Coronary artery (tissue), 2 donors: ENCODE measurements around the gene DVL1.

Source experiments
- DNase-seq: peaks from one replicate; pipeline ENCODE4 v3.0.0-alpha.2; 2017; ENCODE audit warnings: low spot score
- H3K27ac ChIP-seq, 2 donors: fragments of 200-600 bp; sonication (generic); one replicate each; pipeline ENCODE4 v1.5.1; 2016 to 2019
- H3K4me3 ChIP-seq: fragments of 200-600 bp; sonication (generic); 2 replicates; pipeline ENCODE4 v1.5.1; 2016; ENCODE audit warnings: mild to moderate bottlenecking, moderate library complexity
- TF ChIP-seq, protein P1 (sequence below): fragments of 200-600 bp; sonication (generic); IDR thresholded peaks from one replicate; pipeline ENCODE4 v1.5.1; 2019; ENCODE audit warnings: antibody characterized with exemption

The DVL1 gene

DNA sequence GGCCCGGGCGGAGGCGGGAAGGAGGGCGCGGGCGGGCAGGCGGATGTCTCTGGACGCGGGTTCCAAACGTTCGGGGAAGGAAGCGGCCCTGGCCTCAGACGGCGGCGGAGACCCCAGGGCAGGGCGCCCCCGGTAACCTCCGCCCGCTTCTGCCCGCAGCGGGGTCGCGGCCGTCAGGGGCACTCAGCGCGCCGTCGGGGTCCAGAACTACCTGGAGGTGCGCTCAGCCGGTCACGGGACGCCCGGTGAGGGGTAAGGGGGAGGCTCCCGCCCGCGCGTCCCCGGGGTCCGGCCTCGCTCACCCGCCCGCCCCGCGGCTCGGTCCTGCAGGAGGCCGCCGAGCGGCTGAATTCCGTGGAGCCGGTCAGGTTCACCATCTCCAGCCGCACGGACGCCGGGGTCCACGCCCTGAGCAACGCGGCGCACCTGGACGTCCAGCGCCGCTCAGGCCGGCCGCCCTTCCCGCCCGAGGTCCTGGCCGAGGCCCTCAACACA is 40.4 kb downstream of the DVL1 start:
- DNase-seq = no peak
- Histone ChIP-seq H3K27ac (peak overlapping the region; percentile 89 to 98), H3K4me3 (peak overlapping the region; percentile 81)
- TF ChIP-seq, protein P1, sequence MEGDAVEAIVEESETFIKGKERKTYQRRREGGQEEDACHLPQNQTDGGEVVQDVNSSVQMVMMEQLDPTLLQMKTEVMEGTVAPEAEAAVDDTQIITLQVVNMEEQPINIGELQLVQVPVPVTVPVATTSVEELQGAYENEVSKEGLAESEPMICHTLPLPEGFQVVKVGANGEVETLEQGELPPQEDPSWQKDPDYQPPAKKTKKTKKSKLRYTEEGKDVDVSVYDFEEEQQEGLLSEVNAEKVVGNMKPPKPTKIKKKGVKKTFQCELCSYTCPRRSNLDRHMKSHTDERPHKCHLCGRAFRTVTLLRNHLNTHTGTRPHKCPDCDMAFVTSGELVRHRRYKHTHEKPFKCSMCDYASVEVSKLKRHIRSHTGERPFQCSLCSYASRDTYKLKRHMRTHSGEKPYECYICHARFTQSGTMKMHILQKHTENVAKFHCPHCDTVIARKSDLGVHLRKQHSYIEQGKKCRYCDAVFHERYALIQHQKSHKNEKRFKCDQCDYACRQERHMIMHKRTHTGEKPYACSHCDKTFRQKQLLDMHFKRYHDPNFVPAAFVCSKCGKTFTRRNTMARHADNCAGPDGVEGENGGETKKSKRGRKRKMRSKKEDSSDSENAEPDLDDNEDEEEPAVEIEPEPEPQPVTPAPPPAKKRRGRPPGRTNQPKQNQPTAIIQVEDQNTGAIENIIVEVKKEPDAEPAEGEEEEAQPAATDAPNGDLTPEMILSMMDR = no peak

DNA sequence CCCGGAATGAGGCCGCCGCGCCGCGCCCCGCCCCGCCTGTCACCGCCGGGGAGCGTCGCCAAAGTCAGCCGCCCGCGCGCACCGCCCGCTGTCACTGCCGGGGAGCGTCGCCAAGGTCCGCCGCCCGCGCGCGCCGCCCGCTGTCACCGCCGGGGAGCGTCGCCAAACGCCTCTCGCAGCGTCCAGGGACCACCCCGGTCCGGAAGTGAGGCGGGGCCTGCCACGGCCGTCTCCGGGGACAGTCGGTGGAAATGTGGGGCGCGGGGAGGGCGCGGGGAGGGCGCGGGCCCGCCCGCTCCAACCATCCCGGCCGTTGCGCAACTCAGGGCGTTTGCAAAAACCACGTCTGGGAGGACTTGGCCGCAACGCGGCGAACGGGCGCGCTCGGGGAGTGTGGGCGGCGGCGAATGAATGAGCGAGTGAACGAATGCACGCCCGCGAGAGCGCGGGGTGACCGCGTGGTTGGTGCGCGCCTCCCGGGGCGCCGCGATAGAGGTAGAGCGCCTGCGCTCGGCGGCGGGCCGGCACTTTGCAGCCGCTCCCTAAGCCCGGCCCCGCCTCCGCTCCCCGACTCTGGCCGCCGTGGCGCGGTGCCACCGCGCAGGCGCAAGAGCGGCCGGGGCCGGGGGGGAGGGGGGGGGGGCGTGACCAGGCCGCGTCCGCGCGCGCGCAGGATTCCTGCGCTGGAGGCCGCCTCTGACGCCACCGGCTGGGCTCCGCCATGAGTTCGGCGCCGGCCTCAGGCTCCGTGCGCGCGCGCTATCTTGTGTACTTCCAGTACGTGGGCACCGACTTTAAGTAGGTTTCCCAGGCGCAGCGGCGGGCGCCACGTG is 41.1 kb downstream of the DVL1 start, which contains the start of the genes ACAP3 and PUSL1:
Gene ACAP3, minus strand, starts transcription at position 8 of the 833 bp plus-strand sequence. CDS start 115 bp downstream, outside the sequence.
Gene PUSL1, plus strand, starts transcription at position 675 of the 833 bp plus-strand sequence. Its CDS starts 47 bp downstream, at position 722.
- peak; percentile 96 for DNase-seq
- peak within 1 kb of the TSS; percentile 89 to 98 for H3K27ac ChIP-seq
- H3K4me3 ChIP-seq = peak within 1 kb of the TSS; percentile 81
- TF ChIP-seq, protein P1 = no peak

DNA sequence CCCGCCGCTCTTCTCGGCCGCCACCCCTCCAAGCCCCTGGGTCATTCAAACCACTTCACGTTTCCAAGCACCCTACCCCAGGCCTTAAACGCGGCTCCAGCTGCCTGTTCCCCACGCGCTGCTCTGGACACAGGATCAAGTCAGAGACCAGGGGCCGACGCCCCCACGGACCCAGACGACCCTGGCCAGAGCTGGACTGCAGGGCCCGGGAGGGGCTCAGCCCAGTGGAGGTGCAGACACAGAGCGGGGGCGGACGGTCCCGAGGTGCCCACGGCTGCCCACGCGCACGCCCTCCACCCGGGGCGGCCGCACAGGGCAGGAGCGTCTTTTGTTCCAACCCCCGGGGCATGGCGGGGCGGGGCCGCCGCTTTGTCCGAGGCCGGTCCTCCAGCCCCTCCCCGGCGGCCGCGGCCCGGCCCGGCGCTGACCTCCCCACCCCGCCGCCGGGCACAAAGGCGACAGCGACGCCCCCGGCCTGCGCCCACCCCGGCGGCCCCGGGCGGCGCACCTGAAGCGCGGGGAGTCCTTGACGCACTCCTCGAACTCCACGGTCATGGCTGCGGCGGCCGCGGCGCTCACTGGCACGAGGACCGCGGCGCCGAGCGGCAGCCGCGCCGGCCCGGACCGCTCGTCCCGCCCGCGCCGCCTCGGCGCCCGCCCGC is 41.8 kb downstream of the DVL1 start:
- TF ChIP-seq, protein P1 = no peak
- Histone ChIP-seq H3K27ac (peak overlapping the region; percentile 89 to 98), H3K4me3 (peak overlapping the region; percentile 81)
- no peak for DNase-seq

DNA sequence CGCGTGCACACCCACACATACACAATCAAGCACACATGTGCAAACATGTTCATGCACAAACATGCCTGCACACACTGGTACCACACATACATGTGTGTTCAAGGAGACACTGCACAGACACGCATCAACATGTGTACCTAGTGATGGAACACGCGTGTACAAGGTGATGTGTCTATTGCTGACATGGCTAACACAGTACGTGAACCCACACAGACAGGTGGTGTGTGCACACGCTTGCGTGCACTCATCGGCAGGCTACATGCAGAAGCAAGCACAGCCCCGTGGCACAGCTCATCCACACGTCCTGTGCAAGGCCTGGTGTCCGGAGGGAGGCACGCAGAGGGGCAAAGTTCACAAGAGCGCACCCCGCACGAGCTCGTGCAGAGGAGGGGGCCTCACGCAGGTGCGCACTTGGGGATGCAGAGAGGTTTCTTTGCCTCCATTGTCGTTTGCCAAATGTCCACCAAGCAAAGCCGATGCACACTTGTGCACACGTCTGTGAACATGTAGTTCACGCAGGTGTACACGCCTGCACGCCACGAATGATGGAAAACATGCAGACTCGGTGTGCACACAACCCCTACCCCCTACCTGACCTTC is 42.5 kb downstream of the DVL1 start:
- Histone ChIP-seq H3K27ac (peak overlapping the region; percentile 89 to 98), H3K4me3 (peak overlapping the region; percentile 81)
- no peak for DNase-seq
- TF ChIP-seq, protein P1 = no peak

DNA sequence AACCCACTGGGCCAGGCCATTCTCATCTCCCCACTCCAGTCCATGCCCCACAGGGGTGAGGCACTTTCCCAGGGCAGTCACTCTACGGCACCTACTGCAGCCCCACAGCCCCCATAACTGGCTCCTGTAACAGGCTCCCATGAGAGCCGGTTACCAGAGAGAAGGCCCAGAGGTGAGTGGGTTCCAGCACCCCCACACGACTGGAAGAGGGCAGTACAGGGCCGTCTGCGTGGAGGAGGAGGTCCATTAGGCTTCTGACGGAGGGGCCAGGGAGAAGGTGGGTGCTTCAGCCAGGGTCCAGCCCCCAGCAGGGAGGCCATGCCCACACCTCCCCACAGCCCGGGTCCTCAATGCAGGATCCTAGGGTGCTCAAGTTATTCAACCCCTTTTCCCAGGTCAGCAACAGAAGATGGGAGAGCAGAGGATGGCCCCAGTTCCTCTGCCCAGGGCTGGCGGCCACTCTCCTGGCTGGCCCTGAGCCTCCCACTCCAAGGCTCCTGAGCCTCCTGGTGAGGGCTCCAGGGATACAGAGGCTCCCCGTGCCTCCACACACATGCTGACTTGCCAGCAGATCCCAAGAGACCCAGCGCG is 43.1 kb downstream of the DVL1 start:
- TF ChIP-seq, protein P1 = no peak
- peak overlapping the region; percentile 81 for H3K4me3 ChIP-seq
- H3K27ac ChIP-seq = peak overlapping the region; percentile 35 to 73
- no peak for DNase-seq

DNA sequence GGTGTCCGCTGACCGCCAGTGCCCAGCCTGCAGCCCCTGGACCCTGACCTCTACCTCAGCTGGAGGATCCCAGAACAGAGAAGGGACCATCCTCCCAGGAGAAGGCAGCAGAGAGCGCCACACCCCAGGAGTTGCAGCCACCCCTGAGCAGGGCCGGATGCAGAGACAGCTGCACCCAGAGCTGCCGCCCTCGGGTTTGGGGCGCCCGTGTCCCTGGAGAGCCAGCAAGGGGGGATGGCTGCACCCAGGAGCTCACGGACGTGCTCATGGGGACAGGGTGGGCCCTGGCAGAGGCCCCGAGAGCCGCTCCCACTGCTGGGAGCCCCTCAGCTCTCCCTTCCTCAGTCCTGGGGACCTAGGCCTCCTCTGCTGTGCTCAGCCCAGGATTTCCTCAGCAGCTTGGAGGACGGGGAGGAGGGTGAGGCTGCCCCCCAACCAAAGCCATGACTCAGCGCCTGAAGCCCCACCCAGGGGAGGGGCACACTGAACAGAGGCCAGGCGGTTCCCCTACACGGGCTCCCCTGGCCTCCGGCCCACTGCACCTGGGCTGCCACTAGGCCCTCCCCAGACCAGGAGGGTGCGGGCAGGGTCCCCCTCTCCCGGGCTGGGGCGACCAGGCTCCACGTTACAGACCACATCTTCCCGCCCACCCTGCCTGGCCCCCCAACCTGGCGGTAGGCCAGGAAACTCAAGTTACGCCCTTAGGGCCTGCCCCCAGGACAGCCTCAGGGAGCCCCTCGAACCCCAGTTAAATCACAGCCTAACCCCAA is 43.7 kb downstream of the DVL1 start:
- TF ChIP-seq, protein P1 = no peak
- no peak for DNase-seq
- Histone ChIP-seq H3K27ac (peak overlapping the region; percentile 35 to 73), H3K4me3 (peak overlapping the region; percentile 81)
